GM13976 (cell line): ENCODE data around the gene RNF183.

Source experiments
- DNase-seq: peaks from one replicate; pipeline ENCODE4 v3.0.0; 2012; ENCODE audit warnings: low spot score
- CTCF ChIP-seq: IDR thresholded peaks from 2 replicates; pipeline ENCODE4 v1.5.1; 2012; ENCODE audit warnings: borderline replicate concordance, mild to moderate bottlenecking; ENCODE audit not compliant: insufficient read depth; ENCODE audit errors: extremely low read depth, missing control alignments, control extremely low read depth
- in situ Hi-C: fragments of 300-500 bp; cut with MboI; formaldehyde crosslinking; loops from one replicate; pipeline ENCODE4 v1.12.0; 2022; ENCODE audit warnings: low sequenced_read_pairs, mixed read lengths, inconsistent platforms; ENCODE audit not compliant: unreplicated experiment

RNF183 gene

GRCh38 chr9:113349066-113349444 is 45.9 kb upstream of the RNF183 start:
- in situ Hi-C loops: no loop called here

GRCh38 chr9:113348437-113348836 is 45.3 kb upstream of the RNF183 start:
- no peak for TF ChIP-seq CTCF
- no peak for DNase-seq
- in situ Hi-C loops: no loop called here

More at GRCh38 chr9:113349066-113349444, 45.9 kb upstream of the RNF183 start:
- TF ChIP-seq CTCF: no peak
- no peak for DNase-seq

GRCh38 chr9:113345671-113346070 is 42.5 kb upstream of the RNF183 start:
- TF ChIP-seq CTCF: no peak

GRCh38 chr9:113345190-113345589 is 42.0 kb upstream of the RNF183 start:
- in situ Hi-C loops: no loop called here
- TF ChIP-seq CTCF: no peak
- no peak for DNase-seq

More at GRCh38 chr9:113345671-113346070, 42.5 kb upstream of the RNF183 start:
- in situ Hi-C loops: no loop called here
- no peak for DNase-seq

GRCh38 chr9:113343732-113344231 is 40.6 kb upstream of the RNF183 start:
- TF ChIP-seq CTCF: no peak
- no peak for DNase-seq
- in situ Hi-C loops: no loop called here

GRCh38 chr9:113341712-113342410 is 38.7 kb upstream of the RNF183 start:
- TF ChIP-seq CTCF: no peak
- DNase-seq: no peak
- in situ Hi-C loops: no loop called here
